Neural cell (in vitro differentiated cells): ENCODE measurements around the gene SCUBE1. TPM values are rescaled to one million over a fixed set of nuclear protein-coding genes. Genes with fewer than 3 reads are reported as not detected.

Experiments used
- H2AFZ ChIP-seq: fragments of 200-600, 300-800 bp; sonication (generic), shearing (Covaris generic); 2 replicates; pipeline ENCODE4 v1.6.0; 2014; ENCODE audit warnings: low read depth, mild to moderate bottlenecking, antibody characterized with exemption, low read length, moderate library complexity
- H3F3A ChIP-seq: fragments of 200-600 bp; shearing (Covaris generic); 2 replicates; pipeline ENCODE4 v1.6.1; 2016; ENCODE audit warnings: mild to moderate bottlenecking, moderate library complexity, mixed read lengths, antibody characterized with exemption, low read length; ENCODE audit not compliant: insufficient read depth, poor library complexity, severe bottlenecking
- H3K27ac ChIP-seq: fragments of 200-600, 300-800 bp; sonication (generic), shearing (Covaris generic); 2 replicates; pipeline ENCODE4 v1.5.1; 2014; ENCODE audit warnings: mild to moderate bottlenecking, low read length, moderate library complexity
- H3K27me3 ChIP-seq: fragments of 300-800, 200-600 bp; sonication (generic), shearing (Covaris generic); 2 replicates; pipeline ENCODE4 v1.6.0; 2014; ENCODE audit warnings: mild to moderate bottlenecking, low read depth, low read length, moderate library complexity; ENCODE audit not compliant: insufficient read depth
- H3K36me3 ChIP-seq: fragments of 300-800, 200-600 bp; sonication (generic), shearing (Covaris generic); 2 replicates; pipeline ENCODE4 v1.5.1; 2014; ENCODE audit warnings: mild to moderate bottlenecking, antibody characterized with exemption, low read length, moderate library complexity; ENCODE audit not compliant: insufficient read depth
- H3K4me2 ChIP-seq: fragments of 300-800, 200-600 bp; sonication (generic), shearing (Covaris generic); 2 replicates; pipeline ENCODE4 v1.6.0; 2014; ENCODE audit warnings: mild to moderate bottlenecking, low read length
- H3K4me3 ChIP-seq: fragments of 300-800, 200-600 bp; sonication (generic), shearing (Covaris generic); 2 replicates; pipeline ENCODE4 v1.5.1; 2014; ENCODE audit warnings: mild to moderate bottlenecking, low read length, moderate library complexity
- H3K79me2 ChIP-seq: fragments of 200-600 bp; shearing (Covaris generic); replicated peaks from 2 replicates; pipeline ENCODE4 v1.6.0; 2014; ENCODE audit warnings: mild to moderate bottlenecking, low read length, moderate library complexity; ENCODE audit not compliant: insufficient read depth
- H3K9ac ChIP-seq: fragments of 300-800, 200-600 bp; sonication (generic), shearing (Covaris generic); 2 replicates; pipeline ENCODE4 v1.6.1; 2016; ENCODE audit warnings: mild to moderate bottlenecking, low read length, mixed read lengths
- H3K9me2 ChIP-seq: fragments of 200-600 bp; shearing (Covaris generic); 2 replicates; pipeline ENCODE4 v1.6.1; 2016; ENCODE audit warnings: mild to moderate bottlenecking, low read length, mixed read lengths; ENCODE audit not compliant: insufficient read depth
- H3K9me3 ChIP-seq: fragments of 200-600, 300-800 bp; sonication (generic), shearing (Covaris generic); 2 replicates; pipeline ENCODE4 v1.6.1; 2016; ENCODE audit warnings: mild to moderate bottlenecking, mixed run types, low read length, moderate library complexity, mixed read lengths
- H4K20me1 ChIP-seq: fragments of 200-600 bp; shearing (Covaris generic); 2 replicates; pipeline ENCODE4 v1.6.1; 2016; ENCODE audit warnings: mild to moderate bottlenecking, mixed run types; ENCODE audit not compliant: insufficient read depth
- CTCF ChIP-seq: fragments of 450-650 bp; IDR thresholded peaks from 2 replicates; pipeline ENCODE4 v1.5.1; 2014; ENCODE audit warnings: antibody characterized with exemption, mild to moderate bottlenecking, moderate library complexity; ENCODE audit not compliant: poor library complexity, severe bottlenecking
- EP300 ChIP-seq: fragments of 450-650 bp; conservative IDR thresholded peaks from 2 replicates; pipeline ENCODE4 v1.6.1; 2014; ENCODE audit warnings: antibody characterized with exemption, mild to moderate bottlenecking, moderate library complexity; ENCODE audit not compliant: poor library complexity, severe bottlenecking
- EZH2 ChIP-seq: fragments of 200-600, 300-800 bp; shearing (Covaris generic), sonication (generic); IDR thresholded peaks from 2 replicates; pipeline ENCODE4 v1.6.1; 2014; ENCODE audit warnings: antibody characterized with exemption, low read length, borderline replicate concordance, mild to moderate bottlenecking; ENCODE audit not compliant: insufficient read depth, poor library complexity, severe bottlenecking
- MXI1 ChIP-seq: fragments of 450-650 bp; conservative IDR thresholded peaks from 2 replicates; pipeline ENCODE4 v1.6.1; 2014; ENCODE audit warnings: antibody characterized with exemption, mild to moderate bottlenecking; ENCODE audit not compliant: poor library complexity, severe bottlenecking
- POLR2AphosphoS5 ChIP-seq: IDR thresholded peaks from 2 replicates; pipeline ENCODE4 v1.6.1; 2012
- RAD21 ChIP-seq: fragments of 450-650 bp; conservative IDR thresholded peaks from 2 replicates; pipeline ENCODE4 v1.6.1; 2014; ENCODE audit warnings: antibody characterized with exemption, mild to moderate bottlenecking, moderate library complexity
- REST ChIP-seq: IDR thresholded peaks from 2 replicates; pipeline ENCODE4 v1.6.1; 2012; ENCODE audit warnings: borderline replicate concordance
- SMC3 ChIP-seq: fragments of 450-650 bp; conservative IDR thresholded peaks from 2 replicates; pipeline ENCODE4 v1.6.1; 2014; ENCODE audit warnings: antibody characterized with exemption, mild to moderate bottlenecking, moderate library complexity; ENCODE audit not compliant: poor library complexity
- TAF1 ChIP-seq: IDR thresholded peaks from 2 replicates; pipeline ENCODE4 v1.6.1; 2012; ENCODE audit warnings: low read depth
- polyA plus RNA-seq: library from polyadenylated mRNA; depleted of rRNA; stranded (reverse); fragments of >200 nt; gene quantifications from 2 replicates; pipeline ENCODE4 v1.2.3, GENCODE V29; 2014

The SCUBE1 gene
- polyA plus RNA-seq, 1 donor from 2014 or later: 8.4 TPM

- H3K79me2 ChIP-seq: peaks cover 7% of the 10 kb centered on the region
- no peaks in the 10 kb centered on the region for H3K9me2 ChIP-seq
- no peak overlapping the region for H3K9ac ChIP-seq
- H4K20me1 ChIP-seq: no peaks in the 10 kb centered on the region
- H3K36me3 ChIP-seq: no peaks in the 10 kb centered on the region
- H2AFZ ChIP-seq: no peak overlapping the region
- H3K4me2 ChIP-seq: no peak overlapping the region
- no peaks in the 10 kb centered on the region for H3K27me3 ChIP-seq
- H3F3A ChIP-seq: no peaks in the 10 kb centered on the region
- H3K4me3 ChIP-seq: no peak overlapping the region
- TF ChIP-seq EP300 (no peak), MXI1 (no peak), SMC3 (no peak), CTCF (no peak), REST (no peak), RAD21 (no peak), EZH2 (no peak), POLR2AphosphoS5 (no peak), TAF1 (no peak)
- H3K9me3 ChIP-seq: no peaks in the 10 kb centered on the region
- H3K27ac ChIP-seq: no peak overlapping the region
Observed at GRCh38 chr22:43313890-43314474, 29.2 kb downstream of the SCUBE1 start.

- H3K9me2 ChIP-seq: no peaks in the 10 kb centered on the region
Observed at GRCh38 chr22:43313244-43313889, 29.8 kb downstream of the SCUBE1 start.

More at GRCh38 chr22:43313244-43313889, 29.8 kb downstream of the SCUBE1 start:
- Histone ChIP-seq H3K4me2 (no peak overlapping the region), H3K79me2 (peaks cover 7% of the 10 kb centered on the region), H3F3A (no peaks in the 10 kb centered on the region), H3K27ac (no peak overlapping the region), H3K9ac (no peak overlapping the region), H3K4me3 (no peak overlapping the region), H3K36me3 (no peaks in the 10 kb centered on the region), H4K20me1 (no peaks in the 10 kb centered on the region), H3K9me3 (no peaks in the 10 kb centered on the region), H3K27me3 (no peaks in the 10 kb centered on the region), H2AFZ (no peak overlapping the region)
- TF ChIP-seq TAF1 (no peak), CTCF (no peak), POLR2AphosphoS5 (no peak), SMC3 (no peak), EP300 (no peak), EZH2 (no peak), RAD21 (no peak), MXI1 (no peak), REST (no peak)
